Cardiac fibroblast (primary cell): ENCODE measurements around the gene MBLAC2.
A peak's percentile ranks its signal among the peaks of the same experiment; 100 is the strongest.

Experiments used
- DNase-seq, 2 donors: peaks; one replicate each; pipeline versions ENCODE4 v3.0.0 to v3.0.0-alpha.2; 2010; ENCODE audit warnings: low read depth in 2 of 2
- H3K4me3 ChIP-seq, 2 donors: replicated peaks in 1 of 2; 1 replicate in 1 of 2; 2 replicates in 1 of 2; pipeline ENCODE4 v1.5.1; 2011; ENCODE audit warnings: low read depth in 2 of 2, low read length in 2 of 2, mild to moderate bottlenecking in 2 of 2, moderate library complexity in 1 of 2
- CTCF ChIP-seq: IDR thresholded peaks from one replicate; pipeline ENCODE4 v1.5.1; 2011; ENCODE audit warnings: low read depth, mild to moderate bottlenecking, low read length, inconsistent platforms

The MBLAC2 gene

GRCh38 chr5:90503596-90503995 lies 29.0 kb upstream of the MBLAC2 start:
- DNase-seq: peak in 1 of 2 donors; percentile 38
- H3K4me3 ChIP-seq: no peak overlapping the region
- no peak for TF ChIP-seq CTCF

GRCh38 chr5:90495146-90495545 lies 20.6 kb upstream of the MBLAC2 start:
- TF ChIP-seq CTCF: no peak

GRCh38 chr5:90494043-90494442 lies 19.5 kb upstream of the MBLAC2 start:
- TF ChIP-seq CTCF: no peak
- H3K4me3 ChIP-seq: no peak overlapping the region
- no peak for DNase-seq

More at GRCh38 chr5:90495146-90495545, 20.6 kb upstream of the MBLAC2 start:
- no peak overlapping the region for H3K4me3 ChIP-seq
- DNase-seq: no peak

GRCh38 chr5:90488791-90489190 lies 14.2 kb upstream of the MBLAC2 start:
- DNase-seq: peak in 1 of 2 donors; percentile 68
- H3K4me3 ChIP-seq: no peak overlapping the region
- TF ChIP-seq CTCF: no peak

GRCh38 chr5:90484540-90484939 lies 10.0 kb upstream of the MBLAC2 start:
- no peak overlapping the region for H3K4me3 ChIP-seq
- DNase-seq: peak in 1 of 2 donors; percentile 36
- TF ChIP-seq CTCF: no peak

GRCh38 chr5:90483206-90483605 lies 8.6 kb upstream of the MBLAC2 start:
- H3K4me3 ChIP-seq: no peak overlapping the region
- DNase-seq: peak; percentile 51 to 83
- no peak for TF ChIP-seq CTCF

- no peak overlapping the region for H3K4me3 ChIP-seq
- no peak for TF ChIP-seq CTCF
- DNase-seq: peak in 1 of 2 donors; percentile 15
These were observed 6.1 kb upstream of the MBLAC2 start for GRCh38 chr5:90480699-90481098.
